Activated CD8-positive, alpha-beta memory T cell treated with anti-CD3 and anti-CD28 coated beads for 24 hours (primary cell): ENCODE results near the gene OR2H2.

Experiments
- DNase-seq: peaks from one replicate; pipeline ENCODE4 v3.0.0-alpha.2; 2020

OR2H2 gene

DNA sequence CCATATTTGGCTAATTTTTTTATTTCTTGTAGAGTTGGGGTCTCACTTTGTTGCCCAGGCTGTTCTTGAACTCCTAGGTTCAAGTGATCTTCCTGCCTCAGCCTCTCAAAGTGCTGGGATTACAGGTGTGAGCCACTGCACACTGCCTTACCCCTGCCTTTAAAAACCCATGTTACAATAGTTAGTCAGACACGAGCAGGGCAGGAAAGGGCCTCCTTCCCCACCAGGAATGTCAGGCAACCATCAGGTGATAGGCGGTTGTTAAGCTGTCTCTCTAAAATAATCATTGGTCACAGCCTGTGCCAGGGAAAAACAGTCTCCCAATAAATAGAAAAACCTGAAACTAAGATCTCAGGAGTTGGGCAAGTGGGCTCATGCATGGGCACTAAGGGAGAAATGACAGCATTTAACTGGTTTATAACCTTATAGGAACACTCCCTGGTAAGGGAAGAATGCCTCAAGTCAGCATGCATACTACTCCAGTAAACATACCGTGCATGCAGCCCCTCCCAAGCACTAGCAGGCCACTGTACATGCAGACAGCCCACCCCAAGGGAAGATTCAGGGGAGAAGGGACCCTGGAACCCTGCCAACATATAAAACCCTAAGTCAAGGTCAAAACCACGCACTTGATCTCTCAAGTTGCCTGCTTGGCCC, 8.4 kb downstream of the OR2H2 start:
- DNase-seq, result no peak

DNA sequence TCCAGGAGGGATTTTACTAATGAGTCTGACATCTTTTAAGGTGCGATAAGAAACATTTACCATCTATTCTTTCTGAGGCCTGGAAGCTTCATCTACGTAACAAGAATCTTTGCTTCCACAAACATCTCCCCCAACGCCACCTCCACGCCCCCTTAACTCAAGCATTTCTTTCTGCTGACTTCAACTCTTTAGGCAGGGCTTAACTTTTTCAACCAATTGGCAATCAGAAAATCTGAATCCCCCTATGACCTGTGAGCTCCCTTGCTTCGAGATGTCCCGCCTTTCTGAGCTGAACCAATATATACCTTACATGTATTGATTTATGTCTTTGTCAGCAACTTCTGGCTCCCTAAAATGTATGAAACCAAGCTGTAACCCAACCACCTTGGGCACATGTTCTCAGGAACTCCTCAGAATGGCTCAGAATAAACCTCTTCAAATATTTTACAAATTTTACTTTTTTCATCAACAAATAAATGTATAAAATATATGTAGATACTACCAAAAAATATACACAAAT, 11.5 kb downstream of the OR2H2 start:
- no peak for DNase-seq

DNA sequence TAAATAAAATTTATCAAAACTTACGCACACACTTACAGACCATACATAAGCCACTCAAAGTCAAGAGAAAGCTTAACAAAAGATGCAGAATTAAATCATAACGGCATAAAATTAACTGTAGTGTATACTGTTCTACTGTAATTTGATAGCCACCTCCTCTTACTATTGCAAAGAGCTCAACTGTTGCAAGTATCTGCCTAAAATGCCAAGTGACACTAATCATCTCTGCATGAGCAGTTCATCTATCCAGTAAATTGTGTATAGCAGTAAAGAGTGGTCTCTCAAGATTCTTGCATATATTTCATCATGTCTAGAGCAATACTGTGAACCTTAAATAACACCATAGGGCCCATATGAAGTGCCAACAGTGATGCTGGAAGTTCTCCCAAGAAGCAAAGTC, 12.3 kb downstream of the OR2H2 start:
- no peak for DNase-seq

DNA sequence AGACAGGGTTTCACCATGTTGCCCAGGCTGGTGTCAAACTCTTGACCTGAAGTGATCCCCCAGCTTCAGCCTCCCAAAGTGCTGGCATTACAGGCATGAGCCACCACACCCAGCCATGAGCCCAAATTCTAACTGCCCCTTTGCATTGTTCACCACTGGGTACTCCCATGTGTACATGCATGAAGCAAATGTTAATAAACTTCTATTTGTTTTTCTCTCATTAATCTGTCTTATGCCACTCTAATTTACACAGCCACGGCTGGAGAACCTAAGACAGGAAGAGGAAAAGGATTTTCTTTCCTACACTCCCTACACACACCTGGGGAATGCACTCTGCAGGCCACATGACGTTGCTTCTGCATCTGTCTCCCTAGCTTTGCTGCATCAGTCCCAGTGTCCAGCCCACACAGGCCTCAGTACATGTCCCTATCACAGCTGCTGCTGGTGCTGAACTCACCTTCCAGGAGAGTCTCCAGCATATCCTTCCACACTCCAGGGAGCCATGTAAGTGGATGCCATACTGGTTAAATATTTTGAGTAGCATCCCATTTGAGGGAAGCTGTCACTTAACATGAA, 13.3 kb downstream of the OR2H2 start:
- no peak for DNase-seq

DNA sequence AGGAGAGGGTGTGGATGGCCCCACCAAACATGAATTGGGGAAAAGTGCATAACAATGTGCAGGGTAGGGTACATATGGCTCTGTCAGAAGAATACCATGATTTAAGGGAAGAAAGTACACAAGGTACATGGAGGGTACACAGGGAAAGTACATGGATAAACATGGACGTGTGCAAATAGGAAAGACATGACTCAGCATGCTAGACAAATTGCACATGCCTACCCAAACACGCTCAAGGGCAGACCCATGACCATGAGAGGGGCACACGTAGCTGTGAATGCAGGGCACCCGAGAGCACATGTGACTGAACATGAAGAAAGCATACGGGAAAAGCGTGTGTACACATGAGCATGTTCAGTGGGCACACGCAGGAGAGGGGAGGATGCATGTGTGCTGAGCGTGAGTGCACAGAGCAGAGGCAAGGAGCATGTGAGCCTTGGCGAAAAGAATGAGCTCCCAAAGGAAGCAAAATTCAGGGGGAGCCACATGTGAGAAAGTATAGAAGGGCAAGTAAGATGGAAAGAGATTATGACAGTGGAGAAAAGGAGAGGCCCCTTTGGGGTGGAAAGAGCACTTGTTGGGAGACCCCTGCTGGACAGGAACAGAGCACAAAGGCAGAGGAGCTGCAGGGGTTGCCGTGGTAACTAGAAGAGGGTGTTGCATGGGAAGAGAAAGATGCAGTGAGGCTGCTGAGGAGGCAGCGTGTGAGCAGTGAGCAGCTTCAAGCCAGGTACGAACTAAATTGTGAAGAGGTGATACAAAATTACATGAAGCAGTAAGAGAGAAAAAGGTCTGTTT, 17.8 kb downstream of the OR2H2 start:
- DNase-seq, result no peak

DNA sequence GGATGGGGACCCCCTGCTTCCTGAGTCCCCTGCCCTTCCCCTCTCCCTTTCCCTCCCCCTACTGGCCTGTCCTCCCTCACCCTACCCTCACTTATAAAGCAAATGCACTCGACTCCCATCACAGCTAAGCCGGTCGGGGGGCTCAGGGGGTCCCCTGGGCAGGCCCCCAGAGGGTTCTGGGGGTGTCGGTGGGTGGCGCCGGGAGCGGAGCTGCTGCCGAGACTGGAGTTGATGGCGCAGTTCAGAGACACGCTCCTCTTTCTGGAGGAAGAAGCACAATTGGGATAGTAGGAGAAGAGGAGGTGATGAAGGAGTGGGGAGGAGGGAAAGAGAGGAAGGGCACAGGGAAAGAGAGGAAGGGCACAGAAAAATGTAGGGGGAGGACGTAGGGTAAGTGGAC, 18.5 kb downstream of the OR2H2 start:
- DNase-seq, result no peak

DNA sequence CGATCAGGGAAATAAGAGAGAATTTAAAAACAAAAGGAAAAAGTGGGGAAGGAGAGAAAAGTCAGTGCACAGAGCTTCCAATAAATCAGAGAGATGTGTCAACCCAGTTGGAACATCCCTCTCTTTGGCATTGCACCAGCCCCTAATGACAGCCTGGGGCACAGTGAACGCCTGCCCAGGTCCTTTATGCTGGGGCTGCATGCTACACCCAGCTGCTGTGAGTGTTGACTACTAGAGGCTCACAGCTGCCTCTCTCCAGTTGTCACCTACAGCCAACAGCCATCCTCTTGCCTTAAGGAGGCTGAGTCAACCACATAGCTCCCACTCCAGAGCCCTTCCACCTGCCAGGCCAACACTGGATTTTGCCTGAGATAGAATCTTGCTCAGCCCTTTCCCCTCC, 19.0 kb downstream of the OR2H2 start:
- no peak for DNase-seq

DNA sequence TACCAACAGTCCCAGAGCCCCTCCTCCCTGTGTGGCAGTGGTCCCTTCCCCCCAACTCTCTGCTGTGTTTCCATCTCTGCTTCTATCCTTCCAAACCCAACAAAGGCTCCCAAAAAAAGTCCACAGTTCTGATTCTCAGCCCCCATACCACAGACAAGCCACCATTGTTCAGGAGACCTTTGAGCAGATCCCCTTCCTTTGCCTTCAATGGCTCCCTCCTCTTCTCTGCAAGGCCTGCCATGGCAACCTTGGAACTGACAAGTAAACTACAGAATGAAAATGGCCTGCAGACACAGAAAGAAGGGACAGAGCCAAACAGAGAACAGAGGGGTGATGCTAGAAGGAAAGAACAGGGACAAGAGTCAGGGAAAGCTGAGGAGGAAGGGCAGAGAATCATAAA, 23.2 kb downstream of the OR2H2 start:
- no peak for DNase-seq

DNA sequence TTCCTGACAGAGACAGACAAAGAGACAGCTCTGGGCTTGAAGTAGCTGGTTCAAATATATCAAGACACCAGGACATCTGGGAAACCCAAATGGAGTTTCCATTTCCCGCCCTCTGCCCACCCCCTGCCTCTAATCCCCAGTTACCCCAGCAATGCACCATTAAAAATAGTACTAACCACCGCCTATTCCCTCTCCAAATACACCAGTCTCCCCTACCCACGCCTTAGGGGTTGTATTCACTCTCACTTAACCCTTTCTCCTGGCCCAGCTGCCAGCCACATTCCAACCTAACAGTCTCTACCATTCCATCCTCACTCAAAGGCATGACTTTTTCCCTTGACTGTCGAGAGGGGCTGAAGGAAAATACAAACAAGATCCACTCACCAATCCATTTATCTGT, 25.6 kb downstream of the OR2H2 start:
- no peak for DNase-seq

DNA sequence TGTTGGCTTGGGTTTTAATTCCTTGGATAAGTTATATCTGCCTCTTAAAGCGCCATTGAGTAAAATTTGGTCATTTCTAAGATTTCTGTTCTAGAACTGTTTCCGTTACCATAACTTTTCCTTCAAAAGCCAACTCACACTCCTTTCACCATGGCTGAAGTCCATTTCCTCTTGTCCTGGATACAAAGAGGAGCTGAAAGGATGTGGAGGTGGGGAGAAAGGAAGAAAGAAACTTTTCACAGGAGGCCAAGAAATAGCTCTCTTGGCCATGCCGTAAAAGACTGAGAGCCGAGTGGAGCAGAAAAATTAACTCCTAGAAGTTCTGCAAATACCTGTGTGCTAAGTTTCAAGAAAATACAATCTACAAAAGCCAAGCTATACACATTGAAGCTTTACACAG, 26.5 kb downstream of the OR2H2 start:
- DNase-seq, result no peak

DNA sequence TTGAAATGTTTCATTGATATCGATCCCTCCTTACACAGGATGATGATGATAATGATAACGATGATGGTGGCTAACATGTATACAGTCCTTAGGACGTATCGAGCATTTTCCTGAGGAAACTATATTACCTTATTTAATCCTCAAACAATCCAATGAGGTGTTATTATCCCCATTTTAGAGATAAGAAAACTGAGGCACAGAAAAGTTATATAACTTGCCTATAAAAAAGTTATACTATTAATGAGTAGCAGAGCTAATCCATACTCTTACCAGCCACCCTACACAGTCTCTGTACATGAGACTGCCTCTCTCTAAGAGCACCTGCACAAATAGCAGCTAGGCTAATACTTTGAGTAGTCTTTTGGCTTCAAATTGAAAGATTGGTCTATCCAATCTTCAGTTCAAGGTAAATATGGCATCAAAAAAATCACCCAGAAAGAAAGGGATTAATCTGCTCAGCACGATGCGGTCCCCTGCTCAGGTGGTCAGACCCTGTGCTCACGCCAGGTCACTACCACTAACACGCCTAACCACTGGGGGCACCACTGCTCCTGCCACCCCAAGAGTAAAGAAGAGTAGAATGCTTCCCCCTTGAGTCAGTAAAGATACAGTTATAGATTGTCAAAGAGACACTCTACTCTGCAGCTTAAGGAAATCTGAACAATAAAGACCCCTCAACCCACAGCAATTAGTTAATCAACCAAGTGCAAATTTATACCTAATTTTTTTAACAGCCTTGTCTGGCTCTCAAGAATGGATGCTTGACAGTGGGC, 33.0 kb downstream of the OR2H2 start:
- DNase-seq, result peak; percentile 19

DNA sequence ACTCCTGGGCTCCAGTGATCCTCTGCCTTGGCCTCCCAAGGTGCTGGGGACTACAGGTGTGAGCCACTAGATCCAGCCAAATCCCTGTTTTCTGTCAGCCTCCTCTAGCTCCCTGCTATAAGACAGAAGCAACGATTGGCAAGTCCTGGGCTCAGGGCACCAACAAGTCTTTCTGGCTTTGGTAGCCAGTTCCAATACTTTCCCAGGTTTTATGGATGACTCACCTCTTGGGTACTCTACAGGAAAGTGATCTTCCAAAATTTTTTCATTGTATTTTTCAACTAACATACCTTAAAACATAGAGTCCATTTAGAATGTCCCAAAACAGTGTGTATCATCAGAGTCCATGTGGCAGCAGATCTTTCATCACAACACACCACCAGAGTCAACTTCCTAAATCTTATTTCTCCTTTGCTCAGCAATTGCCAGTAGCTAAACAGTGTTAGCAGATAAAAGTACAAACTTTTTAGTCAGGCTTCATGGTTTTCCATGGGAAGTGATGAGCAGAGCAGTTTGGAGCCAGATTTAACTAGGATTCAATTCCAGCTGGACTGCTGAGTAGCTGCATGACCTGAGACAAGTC, 34.7 kb downstream of the OR2H2 start:
- DNase-seq, result no peak

DNA sequence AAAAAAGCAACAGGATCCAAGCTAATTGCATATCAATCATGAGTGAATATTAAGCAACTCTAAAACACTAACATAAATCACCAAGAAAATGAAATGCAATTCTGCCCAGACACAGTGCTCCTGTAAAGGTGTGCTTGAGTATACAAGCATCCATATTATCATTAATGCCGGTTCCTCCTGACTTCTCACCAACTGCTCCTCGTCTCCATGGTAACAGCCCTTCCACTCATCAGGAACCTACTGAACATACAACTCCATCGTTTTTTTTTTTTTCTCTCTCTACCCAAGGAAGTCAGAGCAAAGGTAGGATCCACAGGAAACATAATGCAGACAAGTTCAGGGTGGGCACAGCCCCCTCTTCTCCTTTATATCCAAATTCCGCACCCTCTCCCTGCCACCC, 35.7 kb downstream of the OR2H2 start:
- DNase-seq, result no peak

DNA sequence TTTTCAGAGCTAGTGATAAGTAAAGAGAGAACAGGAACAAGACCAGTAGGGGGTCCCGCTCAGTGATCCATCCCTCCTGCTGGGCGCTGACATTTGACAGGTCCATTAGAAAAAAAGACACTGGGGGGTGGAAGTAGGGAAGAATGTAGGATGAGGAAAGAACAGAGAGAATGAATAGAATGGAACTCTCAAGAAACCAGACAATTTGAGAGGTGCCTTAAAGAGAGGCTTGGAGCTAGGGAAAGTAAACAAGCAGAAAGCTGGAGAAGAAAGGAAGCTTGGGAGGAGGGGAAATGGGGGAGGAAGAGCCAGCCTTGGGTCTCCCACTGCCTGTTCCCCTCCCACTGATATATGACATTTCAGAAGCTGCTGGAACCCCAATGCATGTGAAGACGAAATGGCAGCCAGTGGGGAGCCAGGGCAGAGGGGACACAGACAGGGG, 39.6 kb downstream of the OR2H2 start:
- no peak for DNase-seq

DNA sequence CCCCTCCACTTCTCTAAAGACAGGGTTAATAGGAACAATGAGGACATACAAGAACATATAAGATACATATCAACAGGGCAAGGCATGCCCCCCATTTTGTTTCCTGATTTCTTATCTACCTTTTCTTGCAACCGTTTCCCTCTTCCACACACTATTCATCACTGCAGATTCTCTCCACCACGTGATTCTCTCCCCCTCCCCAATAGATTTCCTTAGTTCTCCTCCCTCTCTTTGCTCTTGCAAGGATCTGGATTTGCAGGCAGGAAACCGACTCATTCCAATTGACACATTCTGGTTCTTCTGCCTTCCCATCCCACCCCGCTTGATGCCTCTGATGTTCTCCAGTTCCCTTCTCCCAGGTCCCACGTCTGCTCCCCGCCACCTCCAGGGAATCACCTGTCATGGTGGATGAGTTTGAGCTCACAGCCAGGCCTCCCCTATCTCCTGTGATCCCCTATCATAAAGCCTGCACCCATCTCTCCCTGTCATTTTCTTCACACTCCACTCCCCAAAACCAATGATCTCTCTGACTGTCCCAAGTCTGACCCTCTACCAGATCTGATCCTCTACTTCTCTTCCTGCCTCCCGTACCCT, 40.5 kb downstream of the OR2H2 start:
- no peak for DNase-seq

DNA sequence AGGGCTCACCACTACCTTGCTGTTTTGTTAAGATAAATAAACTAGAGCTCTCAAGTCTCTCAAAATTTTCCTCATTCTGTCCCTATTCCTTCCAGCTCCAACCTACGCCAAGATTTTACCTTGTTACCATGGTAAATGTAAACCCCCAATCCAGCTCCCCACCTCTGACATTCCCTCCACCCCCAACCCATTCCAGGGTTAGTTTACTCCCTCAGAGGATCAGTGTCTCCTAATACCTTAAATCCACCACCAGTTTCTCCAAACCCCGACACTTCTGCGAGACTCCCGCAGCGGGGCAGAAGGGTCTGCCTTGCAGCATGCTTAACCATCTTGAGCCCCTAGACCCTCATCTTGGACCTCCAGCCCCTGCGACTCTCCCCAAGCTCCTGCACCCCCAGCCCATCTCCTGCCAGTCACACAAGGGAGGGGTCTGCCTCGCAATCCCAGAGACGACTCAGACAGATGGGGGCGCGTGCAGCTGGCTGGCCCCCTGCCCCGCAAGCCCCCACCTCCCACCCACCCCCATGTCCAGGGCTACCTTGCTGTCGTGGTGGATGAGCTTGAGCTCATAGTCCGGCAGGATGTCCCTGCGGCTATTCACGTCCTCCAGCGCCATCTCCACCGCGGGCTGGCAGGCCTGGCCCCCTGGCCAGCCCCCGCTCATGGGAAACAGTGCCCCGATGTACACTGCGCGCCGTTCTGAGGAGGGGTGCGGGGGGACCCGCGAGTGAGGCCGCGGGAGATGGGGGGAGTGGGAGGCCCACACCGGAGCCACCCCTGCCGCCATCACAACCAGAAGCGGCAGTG, 42.2 kb downstream of the OR2H2 start:
- DNase-seq, result no peak

DNA sequence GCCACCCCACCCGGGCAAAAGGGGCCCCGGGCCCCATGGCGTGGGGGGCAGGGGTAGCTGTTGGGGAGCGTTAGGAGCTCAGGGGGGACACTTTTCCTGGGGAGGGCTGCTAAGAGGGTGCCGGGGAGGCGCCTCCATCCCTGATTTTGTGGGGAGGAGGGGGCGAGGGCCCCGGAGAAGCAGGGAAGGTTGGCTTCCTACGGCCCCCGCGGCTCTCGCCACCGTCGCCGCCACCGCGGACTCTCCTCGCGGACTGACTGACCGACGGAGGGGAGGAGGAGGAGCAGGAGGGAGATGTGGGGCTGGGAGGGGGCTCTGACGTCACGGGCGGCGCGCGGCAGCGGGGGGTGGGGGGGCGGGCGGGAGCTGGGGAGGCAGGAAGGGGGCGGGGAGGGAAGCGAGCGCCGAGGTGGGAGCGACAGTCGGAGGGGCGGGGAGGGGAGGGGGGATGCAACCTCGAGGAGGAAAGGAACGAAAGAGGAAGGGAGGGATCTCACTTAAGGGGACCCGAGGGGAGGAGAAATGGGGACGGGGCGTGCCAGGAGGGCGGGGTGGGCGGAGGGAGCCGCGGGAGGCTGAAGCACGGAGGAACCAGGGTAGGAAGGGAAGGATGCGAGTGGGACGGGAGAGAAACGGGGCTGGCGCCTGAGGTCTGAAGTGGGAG, 43.0 kb downstream of the OR2H2 start:
- peak; percentile 80 for DNase-seq

DNA sequence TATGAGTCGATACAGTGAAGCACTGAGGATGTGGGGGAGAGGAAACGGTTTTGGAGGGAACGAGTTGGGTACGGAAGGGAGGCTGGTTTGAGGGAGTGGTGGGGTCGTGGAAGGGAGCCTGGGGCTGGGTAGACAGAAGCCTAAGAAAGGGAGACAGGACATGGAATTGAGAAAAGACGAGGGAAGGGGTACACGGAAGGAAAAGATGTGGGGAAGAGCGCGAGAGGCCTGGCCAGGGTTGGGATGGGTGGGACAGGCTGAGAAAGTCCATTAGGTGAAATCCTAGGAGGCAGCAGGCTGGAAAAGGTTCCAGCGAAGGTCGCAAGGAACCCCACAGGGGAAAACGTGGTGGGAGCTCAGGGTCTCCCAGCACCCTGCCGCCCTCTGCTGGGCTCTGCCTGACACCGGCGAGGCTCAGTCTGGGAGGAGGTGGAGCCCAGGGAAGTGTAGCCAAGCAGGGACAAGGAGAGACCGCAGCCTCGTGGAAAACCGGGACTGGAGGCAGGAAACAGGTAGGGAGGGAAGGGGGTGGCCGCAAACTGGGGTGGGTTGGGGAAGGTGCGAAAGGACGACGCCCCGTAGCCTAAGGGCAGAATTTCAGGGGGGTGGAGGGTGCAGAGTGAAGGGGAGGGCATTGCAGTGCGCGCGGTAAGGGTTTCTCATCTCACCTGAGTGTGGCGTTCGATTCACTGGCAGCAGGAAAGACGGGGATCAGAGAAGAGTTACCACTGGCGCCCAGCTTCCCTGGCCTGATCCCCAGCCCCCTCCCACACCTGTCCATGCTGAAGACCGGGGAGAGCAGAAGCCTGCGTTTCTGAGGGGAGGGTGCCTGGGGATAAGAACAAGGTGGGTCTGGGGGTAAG, 43.7 kb downstream of the OR2H2 start:
- DNase-seq, result peak; percentile 79

DNA sequence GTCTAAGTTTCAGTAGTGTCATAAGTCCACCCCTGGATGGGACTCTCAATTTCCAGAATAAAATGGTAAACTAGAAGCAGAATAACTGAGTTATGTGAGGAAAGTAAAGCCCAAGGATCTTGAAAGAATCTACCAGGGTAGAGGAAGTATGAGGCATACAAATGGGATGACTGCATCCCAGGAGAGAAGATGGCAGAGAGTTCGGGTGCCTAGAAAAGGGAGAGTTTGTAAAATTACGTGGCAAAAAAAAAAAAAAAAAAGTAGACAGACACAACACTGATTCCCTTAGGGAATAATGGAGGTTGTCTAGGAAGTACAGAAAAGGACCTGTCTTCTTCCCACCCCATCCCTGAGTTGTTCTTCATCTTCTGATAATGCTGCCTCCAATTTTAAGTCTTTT, 44.6 kb downstream of the OR2H2 start:
- no peak for DNase-seq

DNA sequence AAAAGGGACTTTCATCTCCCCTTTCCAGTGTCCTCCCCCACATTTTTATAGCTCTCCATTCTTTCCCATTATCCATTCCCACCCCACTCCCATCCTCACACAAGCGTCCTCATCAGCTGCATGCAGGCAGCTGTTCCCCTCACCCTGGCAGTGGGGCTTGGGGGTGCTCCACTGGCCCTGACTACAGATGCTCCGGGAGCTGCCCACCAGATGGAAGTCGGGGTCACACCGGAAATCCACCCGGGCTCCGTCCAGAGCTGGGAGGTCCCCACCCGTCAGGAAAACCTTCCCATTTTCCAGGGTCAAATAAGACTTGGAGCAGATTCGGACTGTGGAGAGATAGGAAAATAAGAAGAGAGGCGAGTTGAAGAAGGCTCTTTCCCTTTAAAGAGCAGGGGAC, 45.4 kb downstream of the OR2H2 start:
- no peak for DNase-seq
